ENCODE measurements around the gene ASB7. TPM values are rescaled to one million over a fixed set of nuclear protein-coding genes. Genes with fewer than 3 reads are reported as not detected.

The ASB7 gene
- total RNA-seq, 4 donors from 2014 or later: 5.4 to 15.8 (median 9.6) TPM

DNA sequence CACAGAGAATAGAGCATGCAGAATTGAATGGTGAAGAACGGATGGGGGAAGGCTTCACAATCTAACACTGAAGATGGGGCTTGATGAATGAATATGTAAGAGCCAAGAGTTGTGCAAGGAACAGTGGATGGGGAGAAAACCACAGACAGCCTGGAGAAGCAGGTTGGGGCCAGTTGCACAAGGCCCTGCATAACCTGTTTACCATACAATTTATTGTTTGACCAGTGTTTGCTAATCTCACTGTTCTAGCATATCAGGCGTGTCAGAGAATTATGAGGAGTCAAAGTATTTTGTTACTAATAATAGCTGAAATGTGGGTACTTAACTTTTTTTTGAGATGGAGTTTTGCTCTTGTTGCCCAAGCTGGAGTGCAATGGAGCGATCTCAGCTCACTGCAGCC is 36.8 kb upstream of the ASB7 start:
- DNase-seq (ENCODE audit: low spot score in 2 of 2): no peak
- H3K4me3 ChIP-seq (ENCODE audit: low read depth, poor library complexity, severe bottlenecking): no peak overlapping the region
- intact Hi-C loops (cut with DNase I; ENCODE audit: low total_unique reads): loop anchor here (5.0 kb wide), 1 partner anchor 213 kb away; no protein-coding TSS in a partner anchor
- 68 to 82% methylated on average over 3 of the region's 3 CpGs for WGBS, 2 donors
- TF ChIP-seq, protein P1, sequence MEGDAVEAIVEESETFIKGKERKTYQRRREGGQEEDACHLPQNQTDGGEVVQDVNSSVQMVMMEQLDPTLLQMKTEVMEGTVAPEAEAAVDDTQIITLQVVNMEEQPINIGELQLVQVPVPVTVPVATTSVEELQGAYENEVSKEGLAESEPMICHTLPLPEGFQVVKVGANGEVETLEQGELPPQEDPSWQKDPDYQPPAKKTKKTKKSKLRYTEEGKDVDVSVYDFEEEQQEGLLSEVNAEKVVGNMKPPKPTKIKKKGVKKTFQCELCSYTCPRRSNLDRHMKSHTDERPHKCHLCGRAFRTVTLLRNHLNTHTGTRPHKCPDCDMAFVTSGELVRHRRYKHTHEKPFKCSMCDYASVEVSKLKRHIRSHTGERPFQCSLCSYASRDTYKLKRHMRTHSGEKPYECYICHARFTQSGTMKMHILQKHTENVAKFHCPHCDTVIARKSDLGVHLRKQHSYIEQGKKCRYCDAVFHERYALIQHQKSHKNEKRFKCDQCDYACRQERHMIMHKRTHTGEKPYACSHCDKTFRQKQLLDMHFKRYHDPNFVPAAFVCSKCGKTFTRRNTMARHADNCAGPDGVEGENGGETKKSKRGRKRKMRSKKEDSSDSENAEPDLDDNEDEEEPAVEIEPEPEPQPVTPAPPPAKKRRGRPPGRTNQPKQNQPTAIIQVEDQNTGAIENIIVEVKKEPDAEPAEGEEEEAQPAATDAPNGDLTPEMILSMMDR (IDR thresholded peaks at IDR 0.05): no peak
- TF ChIP-seq POLR2A (IDR thresholded peaks at IDR 0.05): no peak

GRCh38 chr15:100566850-100567628 is 35.4 kb upstream of the ASB7 start:
- intact Hi-C loops (cut with DNase I; ENCODE audit: low total_unique reads): loop anchor here (5.0 kb wide), 1 partner anchor 215 kb away; no protein-coding TSS in a partner anchor
- TF ChIP-seq, protein P1 (IDR thresholded peaks at IDR 0.05): no peak
- no peak for TF ChIP-seq POLR2A (IDR thresholded peaks at IDR 0.05)

GRCh38 chr15:100569391-100569790 is 33.0 kb upstream of the ASB7 start:
- H3K4me3 ChIP-seq (ENCODE audit: low read depth, poor library complexity, severe bottlenecking): no peak overlapping the region
- no peak for TF ChIP-seq POLR2A (IDR thresholded peaks at IDR 0.05)
- TF ChIP-seq, protein P1 (IDR thresholded peaks at IDR 0.05): no peak
- 81% methylated on average over 8 of the region's 8 CpGs for WGBS, 2 donors
- no peak for DNase-seq (ENCODE audit: low spot score in 2 of 2)
- intact Hi-C loops (cut with DNase I; ENCODE audit: low total_unique reads): loop anchor here (5.0 kb wide), 1 partner anchor 217 kb away; no protein-coding TSS in a partner anchor

More at GRCh38 chr15:100566850-100567628, 35.4 kb upstream of the ASB7 start:
- H3K4me3 ChIP-seq (ENCODE audit: low read depth, poor library complexity, severe bottlenecking): no peak overlapping the region
- WGBS, 2 donors: 90 to 92% methylated on average over 6 of the region's 6 CpGs
- no peak for DNase-seq (ENCODE audit: low spot score in 2 of 2)

GRCh38 chr15:100570275-100570674 is 32.1 kb upstream of the ASB7 start:
- intact Hi-C loops (cut with DNase I; ENCODE audit: low total_unique reads): no loop called here
- no peak overlapping the region for H3K4me3 ChIP-seq (ENCODE audit: low read depth, poor library complexity, severe bottlenecking)
- TF ChIP-seq, protein P1 (IDR thresholded peaks at IDR 0.05): no peak
- TF ChIP-seq POLR2A (IDR thresholded peaks at IDR 0.05): no peak
- 91 to 97% methylated on average over 3 of the region's 3 CpGs for WGBS, 2 donors
- DNase-seq (ENCODE audit: low spot score in 2 of 2): no peak

- no peak for DNase-seq (ENCODE audit: low spot score in 2 of 2)
- WGBS, 2 donors: 68 to 77% methylated on average over 4 of the region's 4 CpGs
- TF ChIP-seq, protein P1 (IDR thresholded peaks at IDR 0.05): no peak
- no peak for TF ChIP-seq POLR2A (IDR thresholded peaks at IDR 0.05)
- intact Hi-C loops (cut with DNase I; ENCODE audit: low total_unique reads): no loop called here
- H3K4me3 ChIP-seq (ENCODE audit: low read depth, poor library complexity, severe bottlenecking): no peak overlapping the region
Observed at GRCh38 chr15:100570735-100571313, 31.6 kb upstream of the ASB7 start.

Data from lower leg skin (tissue), 4 donors.